ENCODE results near the gene RELN. TPM values are rescaled to one million over a fixed set of nuclear protein-coding genes. Genes with fewer than 3 reads are reported as not detected.
A peak's percentile ranks its signal among the peaks of the same experiment; 100 is the strongest.

Gene RELN
- total RNA-seq, 4 donors from 2014 or later, result 0.02 to 0.73 (median 0.39) TPM; not detected in 1

- ATAC-seq, result no peak
- in situ Hi-C loops (cut with MboI; ENCODE audit: low sequenced_read_pairs in 4 of 4), result no loop called here
- no peak overlapping the region for H3K27ac ChIP-seq
These were observed 409.4 kb downstream of the RELN start for GRCh38 chr7:103580031-103580430.

DNA sequence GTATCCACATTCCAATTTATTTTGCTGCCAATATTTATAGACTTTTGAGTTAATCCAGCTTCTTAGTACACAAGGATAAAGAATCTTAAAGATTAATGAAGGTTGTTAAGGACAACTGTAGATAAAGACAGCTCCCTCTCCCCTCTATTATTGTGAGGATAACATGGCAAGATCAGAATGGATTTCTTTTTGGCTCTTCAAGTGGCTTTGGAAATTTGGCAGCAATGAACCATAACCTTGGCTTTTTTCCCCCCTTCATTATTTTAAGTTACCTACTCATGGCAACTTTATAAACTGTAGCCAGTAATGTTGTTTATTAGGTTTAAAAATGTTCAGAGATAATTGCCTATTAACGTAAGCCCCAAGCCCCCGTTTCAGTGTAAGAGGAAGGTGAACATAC, 412.4 kb downstream of the RELN start:
- Histone ChIP-seq H3K27ac (no peak overlapping the region), H3K27me3 (no peaks in the 10 kb centered on the region), H3K36me3 (no peaks in the 10 kb centered on the region), H3K9me3 (no peaks in the 10 kb centered on the region), H3K4me1 (no peaks in the 10 kb centered on the region), H3K4me3 (no peak overlapping the region)
- in situ Hi-C loops (cut with MboI; ENCODE audit: low sequenced_read_pairs in 4 of 4), result loop anchor here in 1 of 4 donors (10.0 kb wide), 1 partner anchor 588 kb away; no protein-coding TSS in a partner anchor
- intact Hi-C loops (cut with DNase I; ENCODE audit: low total_unique reads), result no loop called here
- TF ChIP-seq POLR2A (IDR thresholded peaks at IDR 0.05), result no peak
- DNase-seq (no peak), ATAC-seq (no peak)

More at GRCh38 chr7:103580031-103580430, 409.4 kb downstream of the RELN start:
- H3K36me3 ChIP-seq, result no peaks in the 10 kb centered on the region
- no peaks in the 10 kb centered on the region for H3K27me3 ChIP-seq
- H3K4me3 ChIP-seq, result no peak overlapping the region
- DNase-seq, result no peak
- intact Hi-C loops (cut with DNase I; ENCODE audit: low total_unique reads), result no loop called here
- TF ChIP-seq POLR2A (IDR thresholded peaks at IDR 0.05) (no peak), CTCF (IDR thresholded peaks at IDR 0.05 in 4 of 5, conservative IDR thresholded peaks at IDR 0.05 in 1 of 5) (no peak)
- no peaks in the 10 kb centered on the region for H3K4me1 ChIP-seq
- H3K9me3 ChIP-seq, result no peaks in the 10 kb centered on the region

GRCh38 chr7:103576641-103577040, 412.8 kb downstream of the RELN start:
- Histone ChIP-seq H3K27ac (no peak overlapping the region), H3K4me1 (no peaks in the 10 kb centered on the region), H3K27me3 (no peaks in the 10 kb centered on the region), H3K4me3 (no peak overlapping the region), H3K9me3 (no peaks in the 10 kb centered on the region), H3K36me3 (no peaks in the 10 kb centered on the region)
- in situ Hi-C loops (cut with MboI; ENCODE audit: low sequenced_read_pairs in 4 of 4), result loop anchor here in 1 of 4 donors (10.0 kb wide), 1 partner anchor 588 kb away; no protein-coding TSS in a partner anchor
- TF ChIP-seq CTCF (IDR thresholded peaks at IDR 0.05 in 4 of 5, conservative IDR thresholded peaks at IDR 0.05 in 1 of 5) (no peak), POLR2A (IDR thresholded peaks at IDR 0.05) (no peak)
- intact Hi-C loops (cut with DNase I; ENCODE audit: low total_unique reads), result no loop called here
- ATAC-seq (no peak), DNase-seq (no peak)

DNA sequence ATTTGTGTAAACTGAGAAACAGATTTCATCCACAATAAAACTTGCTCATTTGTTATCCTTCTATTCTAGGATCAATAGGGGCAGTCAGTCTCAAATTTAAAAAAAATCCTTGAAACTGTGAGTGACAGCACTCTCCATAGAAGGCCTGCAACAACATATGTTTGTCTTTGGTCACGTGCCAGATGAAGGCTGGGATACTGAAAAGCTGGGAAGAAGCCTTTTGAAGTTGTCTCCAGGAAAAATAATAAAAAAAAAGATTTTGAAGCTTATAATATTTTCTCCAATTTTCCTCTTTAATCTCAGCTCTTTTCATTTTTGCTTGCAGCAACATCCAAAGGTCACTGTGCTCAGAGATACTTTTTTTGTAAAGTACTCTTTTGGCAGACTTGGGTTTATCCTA, 414.9 kb downstream of the RELN start:
- H3K4me1 ChIP-seq, result no peaks in the 10 kb centered on the region
- H3K27ac ChIP-seq, result no peak overlapping the region
- intact Hi-C loops (cut with DNase I; ENCODE audit: low total_unique reads) (no loop called here), in situ Hi-C loops (cut with MboI; ENCODE audit: low sequenced_read_pairs in 4 of 4) (loop anchor here in 2 of 4 donors (10.0 to 25.0 kb wide), 2 partner anchors 588 to 590 kb away; no protein-coding TSS in a partner anchor)
- DNase-seq (no peak), ATAC-seq (no peak)
- no peak overlapping the region for H3K4me3 ChIP-seq
- TF ChIP-seq CTCF (IDR thresholded peaks at IDR 0.05 in 4 of 5, conservative IDR thresholded peaks at IDR 0.05 in 1 of 5) (no peak), POLR2A (IDR thresholded peaks at IDR 0.05) (no peak)
- H3K36me3 ChIP-seq, result no peaks in the 10 kb centered on the region
- no peaks in the 10 kb centered on the region for H3K27me3 ChIP-seq
- H3K9me3 ChIP-seq, result no peaks in the 10 kb centered on the region

DNA sequence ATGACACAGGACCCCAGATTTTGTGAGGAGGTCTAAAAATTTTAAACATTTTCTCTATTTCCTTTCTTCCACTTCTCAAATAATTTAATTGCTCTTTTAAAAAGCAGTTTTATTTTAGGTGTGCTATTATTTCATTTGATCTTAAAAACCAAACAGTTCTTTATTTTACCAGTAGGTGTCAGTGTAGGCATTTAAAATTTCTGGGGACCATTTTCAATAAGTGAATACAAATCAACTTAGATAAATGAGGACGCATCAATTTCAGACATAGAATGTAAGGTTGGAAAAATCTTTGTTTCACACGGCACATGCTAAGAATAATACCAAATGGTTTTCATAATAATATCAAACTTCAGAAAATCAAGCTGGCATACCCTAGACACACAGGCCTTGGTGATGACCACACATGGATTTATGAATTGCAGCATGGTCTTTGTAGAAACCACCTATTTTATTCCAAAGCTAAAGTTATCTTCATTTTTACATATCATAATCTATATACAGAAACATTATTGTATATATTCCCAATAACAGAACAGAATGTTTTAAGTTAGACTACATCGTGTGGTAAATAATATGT, 415.9 kb downstream of the RELN start:
- DNase-seq (no peak), ATAC-seq (no peak)
- H3K36me3 ChIP-seq, result no peaks in the 10 kb centered on the region
- intact Hi-C loops (cut with DNase I; ENCODE audit: low total_unique reads), result loop anchor here (2.0 kb wide), 1 partner anchor 583 kb away; no protein-coding TSS in a partner anchor
- H3K4me1 ChIP-seq, result no peaks in the 10 kb centered on the region
- H3K27ac ChIP-seq, result no peak overlapping the region
- peak in 3 of 5 experiments; percentile 48 to 64 (median 49) for TF ChIP-seq CTCF (IDR thresholded peaks at IDR 0.05 in 4 of 5, conservative IDR thresholded peaks at IDR 0.05 in 1 of 5)
- no peak for TF ChIP-seq POLR2A (IDR thresholded peaks at IDR 0.05)
- no peaks in the 10 kb centered on the region for H3K27me3 ChIP-seq
- in situ Hi-C loops (cut with MboI; ENCODE audit: low sequenced_read_pairs in 4 of 4), result loop anchor here in 2 of 4 donors (10.0 to 25.0 kb wide), 2 partner anchors 589 to 591 kb away; no protein-coding TSS in a partner anchor
- no peak overlapping the region for H3K4me3 ChIP-seq
- no peaks in the 10 kb centered on the region for H3K9me3 ChIP-seq

Measured in gastrocnemius medialis (tissue), 4 donors.